PC-9 (cell line): Measurements from ENCODE around the gene MPP2. TPM values are rescaled to one million over a fixed set of nuclear protein-coding genes. Genes with fewer than 3 reads are reported as not detected.

ENCODE experiments used
- BruUV-seq: library from RNA; stranded (reverse); fragments of 400-500 nt; replicated peaks from 2 replicates; lab custom pipeline; 2021; lab: Mats Ljungman, UMichigan
- CTCF ChIA-PET: fragments of 300-600 bp; sonication (Branson Sonifier 250); formaldehyde crosslinking; loops from one replicate; lab custom pipeline; 2022; ENCODE audit warnings: antibody characterized with exemption; lab: Charles Lee
- POLR2A ChIA-PET: fragments of 300-600 bp; sonication (Branson Sonifier 250); formaldehyde crosslinking; loops from one replicate; lab custom pipeline; 2022; ENCODE audit warnings: antibody characterized with exemption; ENCODE audit not compliant: unreplicated experiment; lab: Charles Lee
- DNase-seq, 2 experiments: peaks; one replicate each; pipeline versions ENCODE4 v3.0.0 to v3.0.0-alpha.2; 2015 to 2022; ENCODE audit warnings: mixed read lengths in 1 of 2
- H2AFZ ChIP-seq: fragments of 200-600 bp; sonication (generic); 2 replicates; pipeline ENCODE4 v1.8.1; 2017; ENCODE audit warnings: antibody characterized with exemption
- H3F3A ChIP-seq: fragments of 200-600 bp; sonication (generic); 2 replicates; pipeline ENCODE4 v1.8.1; 2017; ENCODE audit warnings: antibody characterized with exemption, mild to moderate bottlenecking, low read depth; ENCODE audit not compliant: insufficient read depth
- H3K27ac ChIP-seq: fragments of 200-600 bp; sonication (generic); 2 replicates; pipeline ENCODE4 v1.6.1; 2016; ENCODE audit warnings: mixed run types
- H3K27me3 ChIP-seq: fragments of 200-600 bp; sonication (generic); 2 replicates; pipeline ENCODE4 v1.6.1; 2016; ENCODE audit warnings: low read depth, mixed run types; ENCODE audit not compliant: insufficient read depth
- H3K36me3 ChIP-seq: fragments of 200-600 bp; sonication (generic); 2 replicates; pipeline ENCODE4 v1.6.1; 2016; ENCODE audit warnings: low read depth, mixed run types
- H3K4me1 ChIP-seq: fragments of 200-600 bp; sonication (generic); replicated peaks from 2 replicates; pipeline ENCODE4 v1.6.1; 2016; ENCODE audit warnings: mixed run types; ENCODE audit not compliant: insufficient read depth
- H3K4me2 ChIP-seq: fragments of 200-600 bp; sonication (generic); 2 replicates; pipeline ENCODE4 v1.6.1; 2017; ENCODE audit warnings: mixed run types
- H3K4me3 ChIP-seq: fragments of 200-600 bp; sonication (generic); 2 replicates; pipeline ENCODE4 v1.6.1; 2016; ENCODE audit warnings: mixed run types
- H3K79me2 ChIP-seq: fragments of 200-600 bp; sonication (generic); 2 replicates; pipeline ENCODE4 v1.6.1; 2017; ENCODE audit warnings: low read depth, mixed run types
- H3K9me2 ChIP-seq: fragments of 200-600 bp; sonication (generic); 2 replicates; pipeline ENCODE4 v1.8.1; 2017; ENCODE audit warnings: mild to moderate bottlenecking; ENCODE audit not compliant: insufficient read depth
- H3K9me3 ChIP-seq: fragments of 200-600 bp; sonication (generic); 2 replicates; pipeline ENCODE4 v1.8.1; 2016; ENCODE audit warnings: low read depth; ENCODE audit not compliant: insufficient read depth
- H4K20me1 ChIP-seq: fragments of 200-600 bp; sonication (generic); 2 replicates; pipeline ENCODE4 v1.8.1; 2017; ENCODE audit not compliant: insufficient read depth
- CTCF ChIP-seq: fragments of 200-600 bp; sonication (generic); conservative IDR thresholded peaks from 2 replicates; pipeline ENCODE4 v1.6.1; 2017; ENCODE audit warnings: mixed run types, antibody characterized with exemption, mild to moderate bottlenecking, moderate library complexity
- EZH2 ChIP-seq: fragments of 200-600 bp; sonication (generic); IDR thresholded peaks from 2 replicates; pipeline ENCODE4 v1.8.0; 2017; ENCODE audit warnings: antibody characterized with exemption, low read depth
- intact Hi-C: fragments of 100-400 bp; cut with micrococcal nuclease; formaldehyde crosslinking; loops from one replicate; pipeline ENCODE4 v1.10.0; 2022; ENCODE audit not compliant: unreplicated experiment
- total RNA-seq: library from RNA; stranded (reverse); gene quantifications from 2 replicates; pipeline ENCODE4 v1.2.3, GENCODE V29; 2021

The MPP2 gene
- total RNA-seq, 1 experiment from 2014 or later = 5.6 TPM

GRCh38 chr17:43945074-43945829 is 37.9 kb upstream of the MPP2 start:
- Histone ChIP-seq H3K36me3 (no peaks in the 10 kb centered on the region), H3K79me2 (no peaks in the 10 kb centered on the region), H4K20me1 (no peaks in the 10 kb centered on the region), H3K4me2 (no peak overlapping the region), H3F3A (no peaks in the 10 kb centered on the region), H3K9me2 (no peaks in the 10 kb centered on the region), H3K9me3 (no peaks in the 10 kb centered on the region), H3K4me1 (no peaks in the 10 kb centered on the region), H3K4me3 (no peak overlapping the region), H3K27ac (no peak overlapping the region), H3K27me3 (peaks cover 4% of the 10 kb centered on the region; the same call in 1 of the 2 replicates), H2AFZ (no peak overlapping the region)
- ChIA-PET POLR2A (interaction anchor here (0.6 to 0.7 kb wide), 2 partner anchors 13 to 61 kb away, joined by 4 to 5 read pairs; no protein-coding TSS in a partner anchor), CTCF (interaction anchor here (0.6 kb wide), 1 partner anchor 1907 kb away, joined by 3 read pairs; no protein-coding TSS in a partner anchor)
- no TSS peak for BruUV-seq
- DNase-seq = no peak
- intact Hi-C loops = no loop called here
- TF ChIP-seq EZH2 = no peak
- TF ChIP-seq CTCF = no peak

- H3K27ac ChIP-seq = no peak within 1 kb of the TSS
- CTCF ChIA-PET = no interaction called here
- H3K4me3 ChIP-seq = no peak within 1 kb of the TSS
- no peaks in the 10 kb centered on the region for H3F3A ChIP-seq
- no peak within 1 kb of the TSS for H2AFZ ChIP-seq
- H3K79me2 ChIP-seq = no peaks in the 10 kb centered on the region
- H3K27me3 ChIP-seq = peaks cover 6% of the 10 kb centered on the region
- intact Hi-C loops = loop anchor here (5.0 kb wide), 1 partner anchor 390 kb away; no protein-coding TSS in a partner anchor
- no peaks in the 10 kb centered on the region for H3K9me2 ChIP-seq
- no peak within 1 kb of the TSS for H3K4me2 ChIP-seq
- BruUV-seq = no TSS peak
- no peaks in the 10 kb centered on the region for H3K36me3 ChIP-seq
- no peak for DNase-seq
- no peaks in the 10 kb centered on the region for H4K20me1 ChIP-seq
- TF ChIP-seq CTCF = no peak
- TF ChIP-seq EZH2 = no peak
- no peaks in the 10 kb centered on the region for H3K9me3 ChIP-seq
- H3K4me1 ChIP-seq = no peaks in the 10 kb centered on the region
- POLR2A ChIA-PET = no interaction called here
Measured at GRCh38 chr17:43942051-43942685, 34.8 kb upstream of the MPP2 start, which contains the start of gene PPY. PPY (minus strand) TSS chr17:43942476; CDS start chr17:43941654, 822 bp downstream.

GRCh38 chr17:43940630-43941029 is 33.3 kb upstream of the MPP2 start:
- TF ChIP-seq CTCF = peak; percentile 61
- no peak for TF ChIP-seq EZH2
- intact Hi-C loops = loop anchor here (5.0 kb wide), 1 partner anchor 392 kb away; no protein-coding TSS in a partner anchor
- Histone ChIP-seq H2AFZ (no peak overlapping the region), H3K36me3 (no peaks in the 10 kb centered on the region), H3K4me3 (no peak overlapping the region), H3K9me3 (no peaks in the 10 kb centered on the region), H3K27ac (no peak overlapping the region), H3K9me2 (no peaks in the 10 kb centered on the region), H3K27me3 (peaks cover 6% of the 10 kb centered on the region), H4K20me1 (no peaks in the 10 kb centered on the region), H3K79me2 (no peaks in the 10 kb centered on the region), H3K4me1 (no peaks in the 10 kb centered on the region), H3K4me2 (no peak overlapping the region), H3F3A (no peaks in the 10 kb centered on the region)
- BruUV-seq = no TSS peak
- ChIA-PET POLR2A (no interaction called here), CTCF (no interaction called here)
- DNase-seq = peak in 1 of 2 experiments; percentile 27
